ENCODE results near the gene ADAMTS2.

Gene ADAMTS2

DNA sequence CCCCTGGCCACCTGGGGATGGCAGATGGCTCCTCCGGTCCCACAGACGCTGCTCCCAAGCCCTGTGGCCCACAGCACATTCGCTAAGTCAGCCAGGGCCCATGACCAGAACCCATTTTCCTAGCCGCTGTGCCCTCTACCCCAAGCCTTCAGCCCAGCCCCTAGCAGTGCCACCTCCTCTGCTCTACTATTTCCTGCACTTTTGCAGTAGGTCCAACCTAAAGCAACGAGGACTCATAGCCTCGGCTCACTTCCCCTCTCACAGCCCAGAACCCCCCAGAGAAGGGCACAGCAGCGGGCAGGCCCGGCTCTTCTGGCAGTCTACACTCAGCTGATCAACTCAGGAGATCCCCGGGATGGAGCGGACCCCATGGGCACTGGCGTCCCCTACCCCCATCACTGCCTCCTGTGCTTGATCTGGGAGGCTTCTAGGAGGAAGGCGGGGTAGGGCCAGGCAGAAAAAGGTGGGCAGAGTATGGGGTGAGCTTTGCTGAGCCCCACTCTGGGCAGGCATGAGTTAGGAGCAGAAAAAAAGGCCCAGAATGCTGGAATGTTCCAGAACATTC lies 173.9 kb downstream of the ADAMTS2 start:
- H3K27me3 ChIP-seq (ENCODE audit: low read depth, low read length): no peaks in the 10 kb centered on the region

DNA sequence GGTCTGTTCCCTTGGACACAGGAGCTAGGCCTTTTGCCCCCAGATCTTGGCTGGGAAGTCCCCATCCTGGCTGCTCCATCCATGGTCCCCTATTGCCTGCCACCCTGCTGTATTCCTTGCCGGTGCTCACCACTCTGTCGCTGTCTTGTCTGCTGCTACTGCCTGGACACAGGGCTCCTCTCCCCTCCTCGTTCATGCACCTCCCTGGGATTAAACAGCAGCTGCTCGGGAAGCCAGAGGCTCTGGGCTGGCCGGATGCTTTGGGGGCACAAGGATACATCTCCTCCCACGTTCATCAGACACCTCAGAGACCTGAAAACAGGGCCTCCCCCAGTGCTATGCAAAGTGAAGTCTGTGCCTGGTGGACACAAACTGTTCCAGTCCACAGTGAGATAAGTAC lies 174.7 kb downstream of the ADAMTS2 start:
- Histone ChIP-seq H3K27ac (ENCODE audit: low read length) (no peak overlapping the region), H3K4me3 (ENCODE audit: low read depth in 1 of 2, low read length in 2 of 2) (no peak overlapping the region), H3K27me3 (ENCODE audit: low read depth, low read length) (no peaks in the 10 kb centered on the region), H3K9me3 (ENCODE audit: control insufficient read depth in 1 of 2, low read length in 2 of 2) (no peaks in the 10 kb centered on the region), H3K4me1 (ENCODE audit: control insufficient read depth in 1 of 2, insufficient read depth in 2 of 2, low read length in 2 of 2) (peaks cover 0 to 6% of the 10 kb centered on the region in 2 donors), H3K36me3 (ENCODE audit: control insufficient read depth in 1 of 2, insufficient read depth in 2 of 2, low read length in 2 of 2) (no peaks in the 10 kb centered on the region)

More for the DNA sequence above, 173.9 kb downstream of the ADAMTS2 start:
- Histone ChIP-seq H3K36me3 (ENCODE audit: control insufficient read depth in 1 of 2, insufficient read depth in 2 of 2, low read length in 2 of 2) (no peaks in the 10 kb centered on the region), H3K9me3 (ENCODE audit: control insufficient read depth in 1 of 2, low read length in 2 of 2) (no peaks in the 10 kb centered on the region), H3K4me3 (ENCODE audit: low read depth in 1 of 2, low read length in 2 of 2) (no peak overlapping the region), H3K27ac (ENCODE audit: low read length) (no peak overlapping the region), H3K4me1 (ENCODE audit: control insufficient read depth in 1 of 2, insufficient read depth in 2 of 2, low read length in 2 of 2) (peaks cover 0 to 6% of the 10 kb centered on the region in 2 donors)

DNA sequence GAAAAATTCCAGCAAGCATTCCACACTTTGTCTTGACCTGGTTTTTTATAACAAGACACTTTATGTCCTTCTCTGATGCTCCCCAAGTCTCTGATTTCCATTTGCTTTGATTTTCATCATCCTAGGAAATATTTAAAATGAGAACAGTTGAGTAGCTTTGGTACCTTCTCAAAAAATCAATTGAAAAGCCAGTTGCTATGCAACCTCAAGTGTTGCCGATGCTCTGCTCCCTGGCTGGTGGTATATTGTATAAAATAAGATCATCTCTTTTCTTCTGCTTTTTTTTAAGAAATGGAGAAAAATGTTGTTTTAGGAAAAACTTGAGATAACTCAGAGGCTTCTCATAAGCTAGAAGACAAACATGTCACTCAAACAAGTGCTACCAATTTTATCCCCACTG lies 175.4 kb downstream of the ADAMTS2 start:
- Histone ChIP-seq H3K4me1 (ENCODE audit: control insufficient read depth in 1 of 2, insufficient read depth in 2 of 2, low read length in 2 of 2) (peaks cover 0 to 6% of the 10 kb centered on the region in 2 donors), H3K36me3 (ENCODE audit: control insufficient read depth in 1 of 2, insufficient read depth in 2 of 2, low read length in 2 of 2) (no peaks in the 10 kb centered on the region), H3K4me3 (ENCODE audit: low read depth in 1 of 2, low read length in 2 of 2) (no peak overlapping the region), H3K27me3 (ENCODE audit: low read depth, low read length) (no peaks in the 10 kb centered on the region), H3K27ac (ENCODE audit: low read length) (no peak overlapping the region), H3K9me3 (ENCODE audit: control insufficient read depth in 1 of 2, low read length in 2 of 2) (no peaks in the 10 kb centered on the region)

DNA sequence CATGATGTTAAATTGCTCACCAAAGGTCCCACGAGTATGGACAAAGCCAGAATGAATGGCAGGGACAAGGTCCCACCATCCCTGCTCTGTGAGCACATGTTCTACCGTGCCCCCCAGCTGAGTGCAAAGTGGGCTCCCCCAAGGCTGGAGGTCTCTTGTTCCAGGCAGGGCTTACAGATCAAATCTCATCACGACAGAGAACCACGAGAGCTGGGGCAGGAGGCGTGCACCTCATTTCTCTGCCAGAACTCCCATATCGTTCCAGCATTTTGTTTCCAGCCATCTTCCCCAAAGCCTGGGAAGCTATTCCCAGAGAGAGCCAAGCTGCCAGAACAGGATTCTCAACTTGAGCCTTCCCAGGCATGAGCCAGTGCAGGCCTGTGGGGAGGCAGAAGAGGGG lies 176.6 kb downstream of the ADAMTS2 start:
- H3K9me3 ChIP-seq (ENCODE audit: control insufficient read depth in 1 of 2, low read length in 2 of 2): no peaks in the 10 kb centered on the region
- H3K4me1 ChIP-seq (ENCODE audit: control insufficient read depth in 1 of 2, insufficient read depth in 2 of 2, low read length in 2 of 2): peaks cover 0 to 6% of the 10 kb centered on the region in 2 donors
- H3K4me3 ChIP-seq (ENCODE audit: low read depth in 1 of 2, low read length in 2 of 2): no peak overlapping the region
- no peak overlapping the region for H3K27ac ChIP-seq (ENCODE audit: low read length)
- no peaks in the 10 kb centered on the region for H3K36me3 ChIP-seq (ENCODE audit: control insufficient read depth in 1 of 2, insufficient read depth in 2 of 2, low read length in 2 of 2)
- no peaks in the 10 kb centered on the region for H3K27me3 ChIP-seq (ENCODE audit: low read depth, low read length)

DNA sequence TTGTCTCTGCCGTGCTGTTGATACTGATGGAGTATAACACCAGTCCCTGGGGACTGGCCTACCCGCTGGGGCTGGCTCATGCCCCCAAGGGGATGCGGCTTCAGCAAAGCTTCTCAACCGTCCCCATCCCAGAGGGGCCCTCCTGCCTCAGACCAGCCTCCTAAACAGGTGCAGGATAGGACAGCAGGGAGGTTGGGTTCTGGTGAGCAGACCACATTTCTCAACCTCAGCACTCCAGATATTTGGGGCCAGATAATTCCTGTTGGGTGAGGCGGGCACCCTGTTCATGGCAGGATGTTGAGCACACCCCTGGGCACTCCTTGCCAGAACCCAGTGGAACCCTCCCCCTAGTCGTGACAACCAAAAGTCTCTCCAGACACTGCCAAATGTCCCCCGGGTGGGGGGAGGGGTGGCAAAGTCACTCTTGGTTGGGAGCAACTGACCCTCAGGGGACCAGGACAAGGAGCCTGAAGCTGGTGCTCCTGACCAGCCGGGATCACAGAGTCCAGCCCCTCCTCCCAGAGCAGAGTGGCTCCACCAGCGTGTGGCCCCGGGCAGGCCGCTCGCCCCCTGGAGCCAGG lies 177.3 kb downstream of the ADAMTS2 start:
- H3K4me3 ChIP-seq (ENCODE audit: low read depth in 1 of 2, low read length in 2 of 2): no peak overlapping the region
- H3K27ac ChIP-seq (ENCODE audit: low read length): no peak overlapping the region

DNA sequence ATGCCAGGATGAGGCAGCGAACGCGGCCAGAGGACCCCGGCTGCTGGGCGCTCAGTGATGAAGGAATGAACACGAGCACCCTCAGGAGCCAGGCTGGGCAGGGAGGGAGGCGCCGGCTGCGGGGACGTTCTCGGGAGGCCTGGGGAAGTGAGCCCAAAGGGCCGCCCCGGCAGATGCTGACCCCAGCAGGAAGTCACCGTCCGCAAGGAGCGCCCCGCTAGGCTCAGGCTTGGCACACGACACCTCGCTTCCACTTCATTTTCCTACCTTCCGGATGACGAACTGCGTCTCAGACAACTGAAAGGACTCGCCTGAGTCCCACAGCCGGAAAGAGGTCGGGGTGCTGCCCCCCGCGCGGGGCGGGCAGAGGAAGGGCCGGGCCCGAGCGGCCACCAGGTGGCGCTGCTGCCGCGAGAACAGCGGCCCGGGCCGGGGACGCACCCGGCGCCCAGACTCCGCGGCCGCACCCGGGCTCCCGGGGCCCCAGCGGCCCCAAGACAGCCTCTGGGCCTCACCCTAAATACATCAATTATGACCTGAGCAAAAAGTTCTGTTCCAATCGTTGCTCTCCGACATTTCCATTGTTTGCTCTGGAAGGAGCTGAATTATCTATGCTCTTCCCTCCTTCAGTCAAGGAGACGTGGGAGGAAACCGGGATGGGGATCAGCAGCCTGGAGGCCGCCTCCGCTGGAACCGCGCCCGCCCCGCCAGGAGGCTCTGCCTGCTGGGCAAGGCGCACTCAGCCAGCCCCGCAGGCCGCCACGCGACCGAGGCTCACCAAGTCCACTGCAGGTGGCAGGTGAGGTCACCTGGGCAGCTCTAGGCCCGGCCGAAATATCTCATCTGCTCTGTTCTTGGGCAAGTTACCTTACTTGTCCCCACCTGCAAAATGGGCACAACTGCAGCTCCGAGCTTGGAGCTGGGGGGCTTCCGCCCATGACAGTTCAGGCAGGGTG lies 178.1 kb downstream of the ADAMTS2 start:
- Histone ChIP-seq H3K9me3 (ENCODE audit: control insufficient read depth in 1 of 2, low read length in 2 of 2) (peaks cover 0 to 2% of the 10 kb centered on the region in 2 donors), H3K4me3 (ENCODE audit: low read depth in 1 of 2, low read length in 2 of 2) (peak overlapping the region; percentile 7 to 42), H3K4me1 (ENCODE audit: control insufficient read depth in 1 of 2, insufficient read depth in 2 of 2, low read length in 2 of 2) (peaks cover 0 to 6% of the 10 kb centered on the region in 2 donors), H3K36me3 (ENCODE audit: control insufficient read depth in 1 of 2, insufficient read depth in 2 of 2, low read length in 2 of 2) (no peaks in the 10 kb centered on the region), H3K27me3 (ENCODE audit: low read depth, low read length) (no peaks in the 10 kb centered on the region), H3K27ac (ENCODE audit: low read length) (no peak overlapping the region)

More for the DNA sequence above, 177.3 kb downstream of the ADAMTS2 start:
- Histone ChIP-seq H3K36me3 (ENCODE audit: control insufficient read depth in 1 of 2, insufficient read depth in 2 of 2, low read length in 2 of 2) (no peaks in the 10 kb centered on the region), H3K27me3 (ENCODE audit: low read depth, low read length) (no peaks in the 10 kb centered on the region), H3K4me1 (ENCODE audit: control insufficient read depth in 1 of 2, insufficient read depth in 2 of 2, low read length in 2 of 2) (peaks cover 0 to 6% of the 10 kb centered on the region in 2 donors), H3K9me3 (ENCODE audit: control insufficient read depth in 1 of 2, low read length in 2 of 2) (no peaks in the 10 kb centered on the region)

DNA sequence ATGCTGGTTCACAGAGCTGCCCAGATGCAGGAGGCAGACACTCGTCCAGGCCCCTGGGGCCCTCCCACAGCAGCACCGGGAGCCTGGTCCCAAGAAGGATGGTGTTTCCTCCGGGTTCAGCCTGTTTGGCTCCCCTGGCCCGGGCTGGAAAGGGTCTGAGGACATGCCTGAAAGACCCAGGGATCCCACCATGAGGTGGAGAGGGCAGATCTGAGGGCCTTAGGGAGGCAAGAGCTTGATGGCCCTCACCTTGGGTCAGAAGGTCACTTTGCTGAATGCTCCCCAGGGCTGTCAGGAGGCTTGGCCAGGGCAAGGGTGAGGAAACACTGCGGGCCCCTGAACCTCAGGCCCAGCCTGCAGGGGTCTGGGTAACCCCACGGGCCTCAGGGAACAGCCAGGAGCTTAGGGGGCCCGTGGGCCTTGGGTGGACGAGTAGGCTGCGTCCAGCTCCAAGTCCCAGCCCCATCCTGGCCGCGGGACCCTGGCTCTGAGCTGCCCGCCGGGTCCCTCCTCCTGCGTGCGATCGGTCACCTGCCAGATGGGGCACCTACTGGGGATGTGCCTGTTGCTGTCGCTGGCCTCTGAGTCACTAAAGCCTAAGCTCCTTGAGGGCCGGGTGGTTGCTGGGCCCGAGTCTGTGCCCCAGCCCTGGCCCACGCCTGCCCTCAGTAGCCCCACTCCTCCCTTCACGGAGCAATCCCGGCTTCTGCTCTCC lies 178.9 kb downstream of the ADAMTS2 start:
- Histone ChIP-seq H3K27me3 (ENCODE audit: low read depth, low read length) (no peaks in the 10 kb centered on the region), H3K36me3 (ENCODE audit: control insufficient read depth in 1 of 2, insufficient read depth in 2 of 2, low read length in 2 of 2) (no peaks in the 10 kb centered on the region), H3K4me1 (ENCODE audit: control insufficient read depth in 1 of 2, insufficient read depth in 2 of 2, low read length in 2 of 2) (peaks cover 0 to 6% of the 10 kb centered on the region in 2 donors), H3K9me3 (ENCODE audit: control insufficient read depth in 1 of 2, low read length in 2 of 2) (peaks cover 0 to 5% of the 10 kb centered on the region in 2 donors), H3K4me3 (ENCODE audit: low read depth in 1 of 2, low read length in 2 of 2) (peak overlapping the region in 1 of 2 donors; percentile 42), H3K27ac (ENCODE audit: low read length) (no peak overlapping the region)

DNA sequence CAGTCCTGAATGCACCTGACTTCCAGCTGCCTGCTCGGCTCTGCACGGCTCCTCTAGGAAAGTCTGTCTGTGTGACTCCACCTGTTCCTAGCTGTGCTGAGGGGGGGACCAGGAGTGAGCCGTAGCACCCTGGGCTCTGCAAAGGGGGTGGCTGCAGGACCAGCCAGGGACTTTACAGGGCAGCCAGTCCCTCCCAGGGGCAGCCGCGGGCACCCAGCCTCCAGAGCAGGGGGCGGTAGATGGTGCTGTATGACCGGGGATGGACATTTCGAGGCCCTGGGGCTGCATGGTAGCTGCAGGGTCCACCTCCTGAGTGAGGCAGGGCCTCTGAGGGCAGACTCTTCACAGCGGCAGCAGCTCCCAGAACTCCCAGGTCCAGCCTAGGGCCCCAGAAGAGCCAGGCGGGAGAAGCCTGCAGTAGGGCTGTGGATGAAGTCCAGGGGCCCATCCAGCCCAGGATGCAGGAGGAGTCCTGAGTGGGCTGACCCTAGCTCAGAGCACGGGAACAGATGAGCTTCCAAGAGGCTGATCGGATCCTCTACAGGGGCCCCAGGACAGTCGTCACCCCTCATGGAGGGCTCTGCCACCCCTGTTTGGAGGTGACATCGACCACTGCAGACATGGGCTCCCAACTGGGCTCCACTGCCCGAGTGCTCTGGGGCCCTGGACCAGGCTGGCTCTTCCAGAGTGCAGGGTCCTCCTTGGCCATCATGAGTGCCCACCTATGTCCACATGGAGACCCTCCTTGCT lies 179.7 kb downstream of the ADAMTS2 start:
- H3K36me3 ChIP-seq (ENCODE audit: control insufficient read depth in 1 of 2, insufficient read depth in 2 of 2, low read length in 2 of 2): no peaks in the 10 kb centered on the region
- no peak overlapping the region for H3K27ac ChIP-seq (ENCODE audit: low read length)

DNA sequence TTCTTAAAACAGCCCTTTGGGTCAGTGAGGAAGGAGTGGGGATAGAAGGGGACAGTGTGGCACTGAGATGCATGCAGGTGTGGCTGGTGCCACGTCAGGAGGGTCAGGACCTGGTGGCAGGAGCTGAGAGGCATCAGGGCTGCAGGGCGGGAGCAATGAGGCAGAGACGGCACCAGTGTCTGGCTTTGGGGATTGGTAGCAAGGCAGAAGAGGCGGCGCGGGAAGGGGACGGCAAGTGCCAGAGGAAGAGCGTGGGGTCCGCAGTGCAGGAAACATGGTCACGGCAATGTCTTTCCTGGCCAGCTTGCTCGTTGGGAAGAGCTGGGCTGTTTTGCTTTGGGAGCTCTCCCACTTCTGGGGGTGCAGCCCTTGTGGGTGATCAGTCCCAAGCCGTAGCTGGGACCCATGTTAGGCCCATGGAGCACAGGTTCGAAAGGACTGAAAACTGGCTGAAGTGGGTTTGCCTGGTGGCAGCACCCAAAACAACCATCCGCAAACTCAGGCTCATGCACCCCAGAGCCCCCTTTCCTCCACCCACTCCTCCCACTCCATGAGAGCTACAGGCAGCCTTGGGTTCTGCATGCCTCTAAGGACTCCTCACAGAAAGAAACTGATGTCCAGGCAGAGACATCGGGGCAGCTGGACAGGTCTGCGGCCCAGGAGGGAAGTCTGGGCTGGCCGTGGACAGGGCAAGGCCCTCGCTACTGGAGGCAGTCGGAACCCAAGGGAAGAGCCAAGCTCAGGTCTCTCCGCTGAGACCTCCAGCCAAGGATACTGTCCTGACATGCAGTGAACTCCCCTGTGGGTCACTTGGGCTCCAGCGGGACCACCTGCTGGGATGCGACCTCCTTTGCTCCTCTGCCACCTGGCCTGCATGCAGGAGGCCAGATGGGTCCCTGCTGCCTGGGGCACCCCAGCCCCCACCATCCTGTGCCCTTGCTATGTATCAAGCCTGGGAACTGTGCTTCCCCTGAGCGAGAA lies 180.6 kb downstream of the ADAMTS2 start:
- no peak overlapping the region for H3K27ac ChIP-seq (ENCODE audit: low read length)
- peaks cover 0 to 6% of the 10 kb centered on the region in 2 donors for H3K4me1 ChIP-seq (ENCODE audit: control insufficient read depth in 1 of 2, insufficient read depth in 2 of 2, low read length in 2 of 2)
- H3K36me3 ChIP-seq (ENCODE audit: control insufficient read depth in 1 of 2, insufficient read depth in 2 of 2, low read length in 2 of 2): no peaks in the 10 kb centered on the region
- no peaks in the 10 kb centered on the region for H3K27me3 ChIP-seq (ENCODE audit: low read depth, low read length)
- peaks cover 0 to 5% of the 10 kb centered on the region in 2 donors for H3K9me3 ChIP-seq (ENCODE audit: control insufficient read depth in 1 of 2, low read length in 2 of 2)
- H3K4me3 ChIP-seq (ENCODE audit: low read depth in 1 of 2, low read length in 2 of 2): no peak overlapping the region

More for the DNA sequence above, 179.7 kb downstream of the ADAMTS2 start:
- H3K4me1 ChIP-seq (ENCODE audit: control insufficient read depth in 1 of 2, insufficient read depth in 2 of 2, low read length in 2 of 2): peaks cover 0 to 6% of the 10 kb centered on the region in 2 donors
- H3K27me3 ChIP-seq (ENCODE audit: low read depth, low read length): no peaks in the 10 kb centered on the region
- no peak overlapping the region for H3K4me3 ChIP-seq (ENCODE audit: low read depth in 1 of 2, low read length in 2 of 2)
- peaks cover 0 to 5% of the 10 kb centered on the region in 2 donors for H3K9me3 ChIP-seq (ENCODE audit: control insufficient read depth in 1 of 2, low read length in 2 of 2)

Measured in muscle layer of duodenum (tissue), 2 donors.